Right renal pelvis (tissue), 4 donors: ENCODE data around the gene OTUB2. TPM values are rescaled to one million over a fixed set of nuclear protein-coding genes. Genes with fewer than 3 reads are reported as not detected.
"Not testable (repeated sequence)": the region's sequence is repeated elsewhere in the genome, so short reads cannot be mapped to it uniquely, and the experiment has no call there.

Source experiments
- DNase-seq, 4 donors: peaks; one replicate each; pipeline ENCODE4 v3.0.0-alpha.2; 2013; ENCODE audit warnings: low read depth in 4 of 4, low spot score in 3 of 4, missing footprints in 1 of 4
- polyA plus RNA-seq, 4 donors: library from polyadenylated mRNA; unstranded; fragments of 120-200 nt; gene quantifications; one replicate each; pipeline ENCODE4 v1.2.1, GENCODE V29; 2013; ENCODE audit not compliant: insufficient read length in 4 of 4

The OTUB2 gene
- polyA plus RNA-seq, 4 donors = 4.1 to 5.1 (median 4.8) TPM

GRCh38 chr14:94052662-94053061, 26.5 kb downstream of the OTUB2 start:
- DNase-seq = no peak

- no peak for DNase-seq
Observed at GRCh38 chr14:94054401-94054800, 28.3 kb downstream of the OTUB2 start.

- DNase-seq = no peak
Observed at GRCh38 chr14:94054936-94055335, 28.8 kb downstream of the OTUB2 start.

- DNase-seq = no peak
Observed at GRCh38 chr14:94056579-94057308, 30.6 kb downstream of the OTUB2 start.

- no peak for DNase-seq
Observed at GRCh38 chr14:94058128-94058673, 32.1 kb downstream of the OTUB2 start.

- DNase-seq = no peak
Observed at GRCh38 chr14:94058674-94059138, 32.6 kb downstream of the OTUB2 start.

GRCh38 chr14:94059998-94060397, 33.9 kb downstream of the OTUB2 start:
- DNase-seq = no peak

GRCh38 chr14:94062344-94062940, 36.3 kb downstream of the OTUB2 start:
- DNase-seq = no peak

- DNase-seq = no peak
Observed at GRCh38 chr14:94066089-94066676, 40.0 kb downstream of the OTUB2 start.

- not testable (repeated sequence) for DNase-seq
Observed at GRCh38 chr14:94072076-94072475, 45.9 kb downstream of the OTUB2 start.

- no peak for DNase-seq
Observed at GRCh38 chr14:94074534-94074933, 48.4 kb downstream of the OTUB2 start.

- DNase-seq = no peak
Observed at GRCh38 chr14:94075008-94075407, 48.9 kb downstream of the OTUB2 start.

- no peak for DNase-seq
Observed at GRCh38 chr14:94077111-94077821, 51.1 kb downstream of the OTUB2 start.

- DNase-seq = no peak
Observed at GRCh38 chr14:94077823-94078222, 51.7 kb downstream of the OTUB2 start.

GRCh38 chr14:94079891-94080620, 53.9 kb downstream of the OTUB2 start:
- peak in 1 of 4 donors; percentile 18 for DNase-seq

GRCh38 chr14:94080621-94081385, 54.7 kb downstream of the OTUB2 start, which contains the start of the genes DDX24 and IFI27L1:
Gene DDX24, minus strand, starts transcription at chr14:94081202. Its CDS starts 1,460 bp downstream, at chr14:94079742.
Gene IFI27L1, plus strand, starts transcription at chr14:94081310. Its CDS starts 15,628 bp downstream, at chr14:94096938.
- peak; percentile 89 to 94 (median 90) for DNase-seq

- no peak for DNase-seq
Observed at GRCh38 chr14:94081386-94081820, 55.3 kb downstream of the OTUB2 start.

- no peak for DNase-seq
Observed at GRCh38 chr14:94087891-94088290, 61.8 kb downstream of the OTUB2 start.

- no peak for DNase-seq
Observed at GRCh38 chr14:94088516-94088915, 62.4 kb downstream of the OTUB2 start.
